Measurements from ENCODE around the gene CD33. TPM values are rescaled to one million over a fixed set of nuclear protein-coding genes. Genes with fewer than 3 reads are reported as not detected.

Gene CD33
- total RNA-seq, 1 donor from 2014 or later = 20.7 TPM

DNA sequence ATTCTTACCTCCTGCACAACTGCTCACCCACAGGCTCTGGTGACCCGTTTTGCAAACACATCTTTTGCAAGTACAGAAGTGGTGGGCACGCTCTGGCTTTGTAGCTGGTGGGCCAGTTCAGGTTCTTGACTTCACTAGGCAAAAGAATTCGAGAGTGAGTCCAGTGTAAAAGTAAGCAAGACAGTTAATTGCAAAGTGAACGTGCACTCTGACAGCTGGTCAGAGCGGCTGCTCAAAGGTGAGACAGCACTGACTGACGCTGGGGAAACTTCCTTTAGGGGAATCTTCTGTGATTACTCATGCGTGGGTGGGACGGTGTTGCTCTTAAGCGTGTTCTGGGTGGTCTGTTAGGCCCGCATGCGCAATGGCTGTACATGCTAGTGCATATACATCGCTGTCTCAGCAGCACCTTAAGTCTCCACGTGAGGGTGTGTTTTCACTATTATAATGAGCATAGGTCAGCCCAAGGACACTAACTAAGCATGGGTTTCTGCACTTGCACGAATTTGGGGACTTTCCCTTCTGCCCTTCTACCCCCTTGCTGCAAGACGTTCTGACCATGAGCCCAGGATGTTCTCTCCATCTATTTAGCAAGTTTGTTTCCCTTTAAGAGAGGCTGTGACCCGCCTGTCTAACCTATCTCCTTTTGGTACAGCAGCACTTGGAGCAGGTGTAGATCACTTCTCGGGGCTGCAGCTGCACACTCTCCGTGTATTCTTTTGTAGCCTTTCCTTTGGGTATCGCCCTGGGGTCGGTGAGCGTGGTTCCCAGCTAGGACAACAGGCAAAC lies 30.2 kb upstream of the CD33 start:
- DNase-seq (no peak), ATAC-seq (no peak)
- intact Hi-C loops (cut with DNase I) = no loop called here
- Histone ChIP-seq H3K4me3 (no peak overlapping the region), H3K36me3 (no peaks in the 10 kb centered on the region), H3K27ac (no peak overlapping the region), H3K27me3 (peaks cover 6% of the 10 kb centered on the region), H3K9me3 (no peaks in the 10 kb centered on the region), H3K4me1 (no peaks in the 10 kb centered on the region)
- TF ChIP-seq, protein P1, sequence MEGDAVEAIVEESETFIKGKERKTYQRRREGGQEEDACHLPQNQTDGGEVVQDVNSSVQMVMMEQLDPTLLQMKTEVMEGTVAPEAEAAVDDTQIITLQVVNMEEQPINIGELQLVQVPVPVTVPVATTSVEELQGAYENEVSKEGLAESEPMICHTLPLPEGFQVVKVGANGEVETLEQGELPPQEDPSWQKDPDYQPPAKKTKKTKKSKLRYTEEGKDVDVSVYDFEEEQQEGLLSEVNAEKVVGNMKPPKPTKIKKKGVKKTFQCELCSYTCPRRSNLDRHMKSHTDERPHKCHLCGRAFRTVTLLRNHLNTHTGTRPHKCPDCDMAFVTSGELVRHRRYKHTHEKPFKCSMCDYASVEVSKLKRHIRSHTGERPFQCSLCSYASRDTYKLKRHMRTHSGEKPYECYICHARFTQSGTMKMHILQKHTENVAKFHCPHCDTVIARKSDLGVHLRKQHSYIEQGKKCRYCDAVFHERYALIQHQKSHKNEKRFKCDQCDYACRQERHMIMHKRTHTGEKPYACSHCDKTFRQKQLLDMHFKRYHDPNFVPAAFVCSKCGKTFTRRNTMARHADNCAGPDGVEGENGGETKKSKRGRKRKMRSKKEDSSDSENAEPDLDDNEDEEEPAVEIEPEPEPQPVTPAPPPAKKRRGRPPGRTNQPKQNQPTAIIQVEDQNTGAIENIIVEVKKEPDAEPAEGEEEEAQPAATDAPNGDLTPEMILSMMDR (IDR thresholded peaks at IDR 0.05) = no peak

DNA sequence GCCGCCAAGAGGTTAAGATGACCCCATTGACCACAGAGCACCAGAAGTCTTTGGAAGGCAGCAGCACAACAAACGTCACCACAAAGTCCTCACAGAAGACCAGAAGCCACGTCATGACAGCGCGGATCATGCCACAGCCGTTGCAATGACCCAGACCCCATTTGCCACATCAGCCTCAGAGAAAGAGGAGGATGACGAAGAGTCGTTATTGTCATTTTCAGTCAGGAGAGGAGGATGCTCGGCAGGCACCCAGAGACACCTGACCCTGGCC lies 29.6 kb upstream of the CD33 start:
- Histone ChIP-seq H3K36me3 (no peaks in the 10 kb centered on the region), H3K27ac (no peak overlapping the region), H3K4me1 (no peaks in the 10 kb centered on the region), H3K4me3 (no peak overlapping the region), H3K9me3 (no peaks in the 10 kb centered on the region), H3K27me3 (peaks cover 11% of the 10 kb centered on the region)
- DNase-seq (no peak), ATAC-seq (no peak)
- intact Hi-C loops (cut with DNase I) = no loop called here
- TF ChIP-seq, protein P1 (IDR thresholded peaks at IDR 0.05) = no peak

DNA sequence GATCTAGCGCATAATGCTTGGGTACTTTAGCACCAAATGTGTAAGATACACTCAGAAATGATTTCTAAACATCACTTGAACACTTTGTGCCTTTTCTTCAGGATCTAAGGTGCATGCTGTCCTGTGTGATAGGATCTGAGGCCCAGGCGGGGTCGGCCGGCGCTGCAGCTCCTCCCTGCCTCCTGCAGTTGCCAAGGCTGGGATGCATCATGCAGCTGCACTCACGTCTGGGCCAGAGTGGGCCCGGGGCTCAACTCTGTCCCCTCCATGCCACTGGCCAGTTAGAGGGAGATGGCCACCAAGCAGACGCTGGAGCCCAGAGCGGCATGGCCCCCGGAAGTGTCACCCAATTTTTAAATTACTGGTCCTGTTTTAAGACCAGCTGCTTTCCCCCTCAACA lies 29.3 kb upstream of the CD33 start:
- Histone ChIP-seq H3K36me3 (no peaks in the 10 kb centered on the region), H3K4me1 (no peaks in the 10 kb centered on the region), H3K9me3 (no peaks in the 10 kb centered on the region), H3K27ac (no peak overlapping the region), H3K4me3 (no peak overlapping the region), H3K27me3 (peaks cover 15% of the 10 kb centered on the region)
- no peak for DNase-seq
- intact Hi-C loops (cut with DNase I) = no loop called here
- ATAC-seq = no peak
- TF ChIP-seq, protein P1 (IDR thresholded peaks at IDR 0.05) = no peak

DNA sequence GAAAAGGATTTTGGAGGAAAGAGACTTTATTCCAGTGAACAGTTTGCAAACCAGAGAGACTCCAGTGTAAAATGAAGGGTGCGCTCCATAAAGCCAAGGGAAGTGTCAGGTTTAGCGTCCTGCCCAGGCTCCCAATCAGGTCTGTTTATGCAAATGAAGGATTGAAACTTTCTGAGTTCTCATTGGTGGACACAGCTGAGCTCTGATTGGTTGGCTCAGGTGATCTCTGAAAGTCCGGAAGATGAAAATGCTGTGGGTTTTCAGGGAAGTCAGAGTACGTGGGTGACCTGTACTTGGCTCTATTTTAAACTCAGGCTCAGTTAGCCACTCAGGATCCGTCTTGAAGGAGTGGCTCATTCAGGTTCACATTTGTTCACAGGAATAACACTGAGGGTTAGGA lies 28.7 kb upstream of the CD33 start:
- Histone ChIP-seq H3K4me3 (no peak overlapping the region), H3K27ac (no peak overlapping the region), H3K36me3 (no peaks in the 10 kb centered on the region), H3K4me1 (no peaks in the 10 kb centered on the region), H3K27me3 (peaks cover 18% of the 10 kb centered on the region), H3K9me3 (no peaks in the 10 kb centered on the region)
- intact Hi-C loops (cut with DNase I) = no loop called here
- ATAC-seq (no peak), DNase-seq (no peak)
- TF ChIP-seq, protein P1 (IDR thresholded peaks at IDR 0.05) = no peak

DNA sequence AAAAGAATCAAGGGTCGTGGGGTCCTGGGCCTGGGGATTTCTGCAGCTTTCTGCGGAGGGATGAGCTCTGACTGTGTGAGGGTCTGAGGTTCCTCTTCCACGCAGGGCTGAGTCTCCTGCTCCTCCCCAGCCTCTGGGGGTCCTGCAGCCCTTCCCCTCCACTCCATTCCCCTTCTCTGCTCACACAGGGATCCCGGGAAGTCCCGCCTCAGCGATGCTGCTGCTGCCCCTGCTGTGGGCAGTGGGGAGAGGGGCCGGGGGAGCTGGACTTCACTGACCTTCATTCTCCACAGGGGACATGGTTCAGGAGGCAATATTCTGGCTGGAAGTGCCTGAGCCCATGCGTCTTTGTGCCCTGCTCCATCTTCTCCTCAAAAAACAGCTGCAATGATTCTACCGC lies 26.2 kb upstream of the CD33 start:
- Histone ChIP-seq H3K4me1 (no peaks in the 10 kb centered on the region), H3K9me3 (no peaks in the 10 kb centered on the region), H3K27me3 (peaks cover 19% of the 10 kb centered on the region), H3K36me3 (no peaks in the 10 kb centered on the region), H3K27ac (no peak overlapping the region), H3K4me3 (no peak overlapping the region)
- TF ChIP-seq, protein P1 (IDR thresholded peaks at IDR 0.05) = no peak
- intact Hi-C loops (cut with DNase I) = no loop called here
- ATAC-seq = no peak
- DNase-seq = no peak
